ENCODE data around the gene CALN1. TPM values are rescaled to one million over a fixed set of nuclear protein-coding genes. Genes with fewer than 3 reads are reported as not detected.

The CALN1 gene
- polyA plus RNA-seq, 3 donors = 0.34 to 0.83 (median 0.46) TPM

DNA sequence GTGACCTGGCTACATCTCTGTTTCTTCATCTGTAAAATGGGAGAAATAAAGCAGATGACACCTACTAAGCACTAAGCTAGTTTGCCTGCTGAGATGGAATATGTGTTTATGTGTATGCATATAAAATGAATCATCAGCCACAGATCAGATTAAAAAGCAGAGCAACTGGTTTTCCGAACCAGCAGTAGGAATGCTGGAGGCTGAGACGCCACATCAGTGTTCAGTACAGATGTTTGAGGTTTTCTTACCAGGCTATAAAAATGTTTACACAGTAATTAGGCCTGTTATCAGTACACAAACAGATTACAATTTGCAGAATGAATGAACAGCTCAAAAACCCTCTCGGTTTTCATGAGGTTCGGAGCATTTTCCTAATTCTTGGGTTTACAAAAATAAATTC, 85.8 kb downstream of the CALN1 start:
- no peak for DNase-seq

DNA sequence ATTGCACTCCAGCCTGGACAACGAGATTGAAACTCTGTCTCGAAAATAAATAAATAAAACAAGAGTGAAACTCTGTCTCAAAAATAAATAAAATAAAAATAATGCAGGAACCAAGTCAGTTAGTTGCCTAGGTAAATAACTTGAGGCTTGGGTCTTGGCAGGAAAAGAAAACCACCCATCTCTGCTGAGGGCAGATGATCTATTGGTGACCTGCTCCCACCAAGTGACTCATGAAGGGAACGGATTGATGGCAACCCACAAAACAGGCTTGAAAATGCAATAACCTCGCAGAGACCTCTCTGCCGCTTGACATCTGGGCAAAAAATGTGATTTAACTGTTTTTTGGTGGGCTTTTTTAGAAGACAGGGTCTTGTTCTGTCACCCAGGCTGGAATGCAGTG, 86.6 kb downstream of the CALN1 start:
- no peak for DNase-seq

DNA sequence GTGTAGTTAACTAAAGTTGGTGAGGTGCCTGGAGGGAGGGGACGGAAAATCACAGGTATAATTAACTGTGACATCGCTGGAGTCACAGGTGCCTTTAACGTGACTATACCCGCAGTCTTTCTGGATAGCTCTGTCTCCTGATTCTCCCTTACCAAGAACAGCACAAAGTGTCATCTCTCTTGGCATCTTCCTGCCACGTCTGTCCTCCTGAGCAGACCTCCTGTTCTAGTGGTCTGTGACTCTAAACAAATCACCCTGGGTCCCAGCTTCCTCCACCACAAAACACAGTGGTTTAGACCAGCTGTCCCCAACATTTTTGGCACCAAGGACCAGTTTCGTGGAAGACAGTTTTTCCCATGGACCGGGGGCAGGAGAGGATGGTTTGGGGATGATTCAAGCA, 90.5 kb downstream of the CALN1 start:
- no peak for DNase-seq

DNA sequence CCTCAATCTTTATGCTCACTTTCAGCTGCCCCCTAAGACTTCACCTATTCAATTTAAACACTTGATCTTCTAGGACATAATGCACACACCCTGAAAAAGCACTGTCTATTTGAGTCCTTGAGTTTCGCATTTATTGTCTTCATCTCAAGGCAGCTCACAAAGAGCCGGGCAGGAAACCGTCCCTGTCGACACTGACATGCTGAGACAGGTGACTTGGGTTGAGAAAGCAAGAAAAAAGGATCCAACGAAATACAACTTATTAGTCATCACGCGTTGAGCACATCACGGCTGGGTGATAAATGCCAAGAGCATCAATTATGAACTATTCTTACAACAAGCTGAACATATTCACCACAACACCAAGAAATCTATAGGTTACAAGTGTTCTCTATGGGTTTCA, 91.1 kb downstream of the CALN1 start:
- no peak for DNase-seq

DNA sequence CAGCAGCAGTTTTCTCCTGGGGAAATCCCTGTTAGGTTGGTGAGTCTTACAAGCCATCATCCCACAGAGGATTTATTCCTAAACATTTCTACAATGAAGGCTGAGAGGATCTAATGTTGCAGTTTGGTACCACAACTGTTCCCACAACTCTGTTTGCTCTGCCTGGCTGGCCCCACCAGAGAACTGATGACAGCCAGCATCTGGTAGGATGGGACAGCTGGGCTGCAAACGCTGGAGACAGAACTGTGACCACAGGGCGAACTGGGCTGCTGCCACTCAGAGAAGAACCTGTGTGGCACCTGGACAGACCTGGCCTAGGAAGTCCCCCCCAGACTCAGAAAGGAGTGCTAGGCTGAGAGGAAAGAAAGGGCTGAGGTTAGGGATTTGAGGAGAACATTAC, 94.8 kb downstream of the CALN1 start:
- DNase-seq = no peak

DNA sequence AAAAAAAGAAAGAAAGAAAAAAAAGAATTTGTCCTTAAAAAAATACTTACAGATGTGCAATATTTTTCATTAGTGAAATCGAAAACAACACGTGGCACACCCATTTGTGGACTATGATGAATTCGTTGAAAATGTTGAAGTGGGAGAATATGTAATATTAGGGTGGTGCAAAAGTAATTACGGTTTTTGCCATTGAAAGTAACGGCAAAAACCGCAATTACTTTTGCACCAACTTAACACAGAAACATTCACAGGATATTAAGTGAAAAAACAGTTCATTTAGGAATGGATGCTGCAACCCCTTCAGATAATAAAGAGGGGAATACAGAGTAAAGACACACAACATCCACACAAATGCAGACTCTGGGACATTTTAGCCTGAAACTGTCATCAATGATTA, 96.0 kb downstream of the CALN1 start:
- DNase-seq = no peak

DNA sequence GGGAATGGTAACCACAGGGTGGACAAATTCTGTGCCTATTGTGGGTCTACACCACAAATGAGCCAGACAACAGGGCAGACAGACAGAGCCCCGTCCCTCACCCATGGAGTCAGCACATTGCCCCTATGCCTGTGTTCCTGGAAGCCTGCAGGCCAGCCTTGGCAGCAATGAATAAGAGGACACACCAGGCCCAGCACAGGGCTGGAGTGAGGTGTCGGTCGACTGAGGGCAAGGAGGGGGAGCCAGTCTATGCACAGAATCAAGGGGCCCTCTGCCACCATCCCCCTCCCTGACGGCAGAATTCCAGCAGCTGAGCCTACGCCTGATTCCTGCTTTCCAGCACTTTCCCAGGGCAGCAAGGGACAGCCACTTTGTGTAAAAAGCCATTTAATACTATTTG, 98.2 kb downstream of the CALN1 start:
- DNase-seq = no peak

DNA sequence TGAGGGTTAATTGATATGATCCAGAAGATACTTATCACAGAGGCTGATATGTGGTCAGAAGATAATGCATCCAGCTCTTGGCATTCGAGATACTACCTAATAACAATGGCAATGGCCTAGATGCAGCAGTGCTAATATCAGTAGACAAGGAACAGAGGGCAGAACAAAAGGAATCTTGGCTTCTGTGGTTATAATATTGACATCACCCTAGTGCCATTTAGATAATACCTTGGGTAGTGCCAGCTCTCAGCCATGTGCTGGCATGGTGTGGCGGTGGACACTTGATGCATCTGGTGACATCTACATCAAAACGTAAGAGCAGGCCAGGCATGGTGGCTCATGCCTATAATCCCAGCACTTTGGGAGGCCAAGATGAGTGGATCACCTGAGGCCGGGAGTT, 101.8 kb downstream of the CALN1 start:
- no peak for DNase-seq

DNA sequence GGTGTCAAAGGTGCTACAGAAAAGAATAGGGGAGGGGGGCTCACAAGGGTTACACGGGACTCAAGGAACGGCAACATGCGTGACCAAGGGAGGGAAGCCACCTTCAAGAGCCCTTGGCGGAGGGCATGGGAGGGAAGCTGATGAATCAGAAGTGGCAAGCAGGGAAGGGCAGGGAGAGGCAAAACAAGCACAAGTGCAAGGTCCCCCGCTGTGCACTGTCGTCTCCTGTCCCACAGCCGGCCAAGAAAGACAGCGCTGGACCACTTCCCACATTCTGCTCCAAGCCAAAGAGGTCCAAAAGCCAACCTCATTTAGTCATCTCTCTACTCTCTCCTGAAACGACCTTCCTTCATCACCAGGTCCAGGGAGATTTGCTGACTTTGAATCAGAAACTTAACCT, 102.7 kb downstream of the CALN1 start:
- DNase-seq = no peak

DNA sequence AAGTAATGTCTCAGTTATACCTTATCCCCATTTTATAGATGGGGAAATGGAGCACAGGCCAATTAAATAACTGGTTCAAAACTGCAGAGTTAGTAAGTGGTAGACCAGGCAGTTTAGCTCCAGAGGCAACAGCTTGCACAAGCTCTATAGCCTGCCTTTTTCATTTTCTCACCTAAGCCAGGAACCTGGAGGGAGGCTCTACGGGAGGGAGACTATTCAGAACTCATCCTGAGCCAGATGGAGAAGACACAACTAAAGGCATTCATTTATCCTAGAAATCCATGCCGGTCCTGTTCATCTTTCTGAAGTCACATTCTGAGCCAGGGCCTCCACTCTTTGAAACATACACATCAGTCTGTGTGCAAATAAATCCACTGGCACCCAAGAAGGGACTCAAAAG, 103.2 kb downstream of the CALN1 start:
- DNase-seq = no peak

DNA sequence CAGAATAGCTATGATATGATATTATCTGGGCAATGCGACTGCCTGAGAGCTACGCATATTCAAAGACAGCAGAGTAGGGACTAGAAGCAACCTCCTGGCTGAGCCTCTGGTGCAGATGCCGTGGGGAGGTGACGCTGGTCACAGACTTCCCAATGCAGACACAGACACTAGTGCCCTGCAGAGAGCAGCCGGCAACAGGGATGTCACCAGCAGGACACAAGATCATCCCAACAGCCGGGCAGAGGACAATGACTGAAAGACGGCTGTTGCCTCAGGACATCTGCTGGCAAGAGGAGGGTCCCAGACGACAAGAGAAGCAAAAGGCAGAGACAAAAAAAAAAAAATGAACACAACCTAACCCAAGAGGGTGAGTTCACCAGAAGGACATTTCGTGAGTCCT, 104.6 kb downstream of the CALN1 start:
- DNase-seq = no peak

DNA sequence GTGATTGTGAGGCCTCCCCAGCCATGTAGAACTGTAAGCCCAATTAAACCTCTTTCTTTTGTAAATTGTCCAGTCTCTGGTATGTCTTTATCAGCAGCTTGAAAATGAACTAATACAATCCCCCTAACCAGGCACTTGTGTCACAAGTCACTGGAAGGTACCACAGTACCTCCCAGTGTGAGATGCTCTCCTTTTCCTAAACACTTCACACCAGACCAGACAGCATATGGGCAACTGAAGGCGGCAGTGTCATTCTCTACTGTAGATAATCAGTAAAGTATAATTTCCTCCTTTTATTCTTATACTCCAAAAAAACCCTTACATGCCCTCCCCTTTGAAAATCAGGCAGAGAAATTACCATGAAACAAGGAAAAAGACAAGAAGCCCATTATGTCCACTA, 113.2 kb downstream of the CALN1 start:
- no peak for DNase-seq

DNA sequence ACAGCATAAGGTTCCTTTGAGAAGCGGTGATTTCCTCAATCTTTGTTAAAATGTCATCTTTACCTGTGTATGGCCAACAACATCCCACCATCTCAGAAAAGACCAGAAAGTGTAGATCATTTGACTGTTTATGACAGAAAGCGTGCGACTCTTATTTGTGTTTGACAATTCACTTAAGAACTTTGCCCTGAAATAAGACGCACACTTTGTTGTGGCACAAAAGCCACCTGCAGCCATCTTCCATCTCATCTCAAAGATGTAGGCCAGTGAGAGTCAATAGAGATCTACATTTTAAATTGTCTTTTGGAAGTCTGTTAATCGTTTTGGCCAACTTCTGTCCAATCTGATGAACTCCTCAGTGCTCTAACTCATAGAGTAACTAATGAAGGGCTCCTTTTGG, 114.0 kb downstream of the CALN1 start:
- DNase-seq = no peak

DNA sequence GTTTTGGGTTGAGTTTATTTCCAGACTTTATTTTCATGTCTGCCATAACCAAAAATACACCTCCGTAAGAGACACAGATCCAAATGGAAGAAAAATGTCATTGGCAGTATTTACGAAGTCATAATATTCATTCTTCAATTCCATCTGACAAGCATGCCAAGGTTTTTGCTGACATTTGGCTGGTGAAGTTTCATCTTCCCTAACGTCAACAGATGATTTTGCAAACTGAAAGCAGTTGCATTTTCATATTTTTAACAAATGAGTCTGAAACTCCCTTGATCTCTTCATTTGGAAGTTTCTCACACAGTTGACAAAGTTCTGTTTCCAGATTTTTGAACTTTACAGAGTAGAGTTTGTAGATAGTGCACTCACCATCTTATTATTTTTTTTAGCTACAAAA, 114.5 kb downstream of the CALN1 start:
- DNase-seq = no peak

DNA sequence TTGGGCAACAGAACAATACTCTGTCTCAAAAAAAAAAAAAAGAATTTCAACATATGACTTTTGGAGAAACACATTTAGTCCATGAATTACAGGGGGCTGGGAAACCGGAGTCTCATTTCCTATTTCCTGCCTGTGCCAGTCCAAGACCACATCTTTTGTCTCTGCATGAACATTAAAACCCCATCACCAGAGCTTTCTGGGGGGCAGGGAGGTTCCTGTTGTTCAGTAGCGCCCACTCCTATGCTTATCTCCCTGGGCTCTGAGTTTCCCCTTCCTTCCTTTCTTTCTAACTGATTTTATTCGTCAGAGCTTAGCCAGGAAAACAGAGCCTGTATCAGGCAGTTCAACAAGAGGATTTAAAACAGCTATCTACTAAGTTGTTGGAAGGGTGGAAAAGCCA, 119.3 kb downstream of the CALN1 start:
- no peak for DNase-seq

DNA sequence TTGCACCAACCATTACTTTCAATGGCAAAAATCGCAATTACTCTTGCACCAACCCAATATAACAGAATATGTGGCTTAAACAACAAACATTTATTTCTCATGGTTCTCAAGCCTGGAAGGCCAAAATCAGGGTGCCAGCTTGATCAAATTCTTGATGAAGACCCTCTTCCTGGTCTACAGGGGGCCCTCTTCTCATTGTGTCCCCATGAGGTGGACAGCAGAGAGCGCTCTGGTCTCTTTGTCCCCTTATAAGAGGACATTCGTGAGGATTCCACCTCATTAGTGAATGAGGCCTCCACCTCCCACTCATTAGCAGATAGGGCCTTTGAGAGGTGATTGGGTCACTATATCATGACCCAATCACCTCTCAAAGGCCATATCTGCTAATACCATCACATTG, 120.0 kb downstream of the CALN1 start:
- DNase-seq = no peak

DNA sequence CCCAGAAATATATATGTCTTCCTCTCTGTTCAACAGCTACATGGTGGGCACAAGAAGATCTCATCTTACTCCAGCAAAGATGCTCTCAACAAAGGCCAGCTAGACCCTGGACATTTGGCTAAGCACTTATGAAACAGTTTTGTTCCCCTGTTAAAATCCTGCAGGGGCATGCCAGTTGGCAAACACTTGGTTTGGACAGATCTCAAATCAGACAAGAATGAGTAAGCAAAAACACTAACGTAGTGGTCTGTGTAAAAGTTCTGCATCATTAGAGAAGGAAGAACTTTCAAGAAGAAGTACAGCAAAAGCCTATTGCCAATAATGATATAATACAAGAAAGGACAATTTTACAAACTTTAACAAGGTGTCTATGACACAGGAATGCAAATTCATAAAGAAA, 125.6 kb downstream of the CALN1 start:
- no peak for DNase-seq

DNA sequence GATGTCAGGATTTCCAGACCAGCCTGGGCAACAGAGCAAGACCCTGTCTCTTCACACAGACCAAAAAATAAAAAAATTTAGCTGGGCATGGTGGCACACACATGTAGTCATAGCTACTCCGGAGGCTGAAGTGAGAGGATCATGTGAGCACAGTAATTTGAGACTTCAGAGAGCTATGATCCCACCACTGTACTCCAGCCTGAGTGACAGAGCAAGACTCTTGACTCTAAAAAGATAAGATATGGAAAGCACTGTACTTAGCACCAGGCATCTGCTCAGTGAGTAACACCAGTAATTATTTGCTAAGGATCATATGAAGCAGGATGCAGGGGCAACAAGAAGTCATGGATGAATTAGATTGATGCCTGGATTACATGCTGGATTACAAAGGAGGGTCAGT, 128.8 kb downstream of the CALN1 start:
- DNase-seq = no peak

DNA sequence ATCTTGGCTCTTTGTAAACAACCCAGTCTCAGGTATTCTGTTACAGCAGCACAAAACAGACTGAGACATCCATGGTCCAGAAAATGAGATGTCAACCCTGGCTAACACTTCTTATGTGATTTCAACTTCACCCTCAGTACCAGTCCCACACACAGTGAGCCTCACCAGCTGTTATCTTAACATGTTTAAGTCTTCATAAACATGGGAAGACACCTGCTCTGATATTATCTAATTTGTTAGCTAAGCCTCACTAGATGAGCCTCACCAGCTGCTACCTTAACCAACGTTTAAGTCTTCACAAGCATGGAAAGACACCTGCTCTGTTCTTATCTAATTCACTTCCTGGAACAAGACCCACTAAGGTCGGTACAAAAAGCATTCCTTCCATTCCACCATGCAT, 130.8 kb downstream of the CALN1 start:
- no peak for DNase-seq

DNA sequence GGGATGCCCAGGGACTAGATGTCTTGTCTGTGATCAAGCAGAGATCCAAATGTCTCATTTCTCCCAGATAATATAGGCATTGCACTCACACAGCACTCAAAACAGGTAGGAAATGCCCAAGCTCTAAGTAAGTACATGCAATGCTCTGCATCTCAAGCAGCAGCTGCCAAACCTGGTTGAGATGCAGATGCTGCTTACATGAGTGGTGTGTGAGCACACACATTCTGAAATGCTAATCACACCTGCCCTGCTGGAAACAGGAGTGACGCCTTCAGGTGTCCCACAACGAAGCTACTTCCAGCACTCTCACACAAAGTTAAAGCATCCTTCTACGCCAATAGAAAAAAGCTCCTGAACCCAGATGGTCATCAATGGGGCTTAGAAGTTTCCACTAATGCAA, 132.9 kb downstream of the CALN1 start:
- no peak for DNase-seq

DNA sequence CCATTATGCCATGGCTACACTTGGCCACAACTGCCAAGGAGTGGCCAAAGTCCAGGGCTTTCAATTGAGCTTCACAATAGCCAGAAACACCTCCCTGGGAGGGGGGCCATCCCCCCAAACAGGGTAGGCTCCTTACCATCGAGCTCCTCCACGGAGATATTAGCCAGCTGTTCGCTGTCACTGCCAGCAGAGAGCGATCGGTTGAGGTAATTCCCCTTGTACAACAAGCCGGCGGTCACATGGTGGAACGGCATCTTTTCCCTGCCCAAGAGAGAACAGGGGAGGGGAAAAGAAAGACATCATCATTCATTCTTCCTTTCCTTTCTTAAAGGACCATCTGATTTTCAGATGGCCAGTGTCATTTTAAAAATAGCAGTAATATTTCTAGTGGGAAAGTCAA, 133.6 kb downstream of the CALN1 start:
- DNase-seq = no peak

DNA sequence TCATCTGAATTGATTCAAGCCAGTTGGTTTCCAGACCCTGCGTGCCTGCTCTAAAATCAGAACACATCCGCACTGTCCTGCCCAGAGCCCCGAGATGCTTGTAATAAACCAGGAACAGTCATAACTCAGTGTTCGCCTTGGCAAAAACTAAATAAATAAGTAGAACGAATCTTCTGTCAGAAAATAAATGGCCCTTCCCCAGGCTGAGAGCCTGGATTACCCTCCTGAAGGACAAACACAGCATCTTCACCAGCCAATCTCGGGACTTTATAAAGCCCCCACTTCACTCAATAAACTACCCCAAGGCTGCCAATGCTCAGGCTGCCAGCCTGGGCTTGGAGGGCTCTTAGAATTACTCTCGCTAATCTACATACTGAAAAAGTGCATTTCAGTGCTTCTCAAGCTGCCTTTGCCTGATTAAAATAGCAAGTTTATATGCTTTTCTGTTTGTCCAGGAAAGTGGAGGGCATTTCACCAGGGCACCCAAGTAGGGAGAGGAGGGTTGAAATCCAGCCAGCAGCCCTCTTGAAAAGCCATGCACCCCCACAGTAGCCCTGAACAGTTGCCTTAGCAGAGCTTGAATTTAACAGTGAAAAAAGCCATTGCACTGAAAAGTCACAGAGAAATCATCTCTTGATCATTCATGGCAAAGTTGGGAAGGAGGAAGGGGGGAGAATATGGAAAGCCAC, 136.6 kb downstream of the CALN1 start:
- DNase-seq = no peak

DNA sequence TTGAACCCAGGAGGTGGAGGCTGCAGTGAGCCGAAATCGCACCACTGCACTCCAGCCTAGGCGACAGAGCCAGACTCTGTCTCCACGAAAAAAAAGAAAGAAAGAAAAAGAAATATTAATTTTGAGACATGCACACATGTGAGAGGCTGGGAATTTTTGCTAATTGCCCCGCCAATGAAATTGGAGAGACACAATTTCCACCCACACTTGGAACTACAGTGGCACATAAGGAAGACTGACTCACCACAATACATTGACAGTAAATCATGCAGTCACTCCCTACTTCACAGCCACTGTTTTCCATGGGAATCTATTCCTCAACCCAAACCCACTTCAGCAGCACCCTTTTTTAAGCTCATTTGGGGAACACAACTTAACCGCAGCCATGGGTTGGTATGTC, 139.7 kb downstream of the CALN1 start:
- DNase-seq = no peak

DNA sequence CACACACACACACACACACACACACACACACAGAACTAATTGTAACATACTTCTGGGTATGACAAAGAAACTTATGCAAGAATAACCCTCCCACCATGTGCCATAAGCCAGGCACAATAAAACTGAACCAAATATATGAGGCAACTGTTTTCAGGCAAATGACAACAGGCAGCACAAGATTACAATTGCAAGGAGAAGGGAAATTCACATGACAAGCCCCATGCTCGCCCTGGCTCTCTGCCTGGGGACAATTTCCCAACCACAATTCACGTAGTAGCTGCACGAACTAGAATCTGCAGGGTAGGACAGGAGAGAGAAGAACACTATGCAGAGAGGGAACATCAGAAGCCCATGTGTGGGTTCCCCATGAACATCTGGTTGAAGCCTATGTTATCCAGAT, 143.3 kb downstream of the CALN1 start:
- no peak for DNase-seq

DNA sequence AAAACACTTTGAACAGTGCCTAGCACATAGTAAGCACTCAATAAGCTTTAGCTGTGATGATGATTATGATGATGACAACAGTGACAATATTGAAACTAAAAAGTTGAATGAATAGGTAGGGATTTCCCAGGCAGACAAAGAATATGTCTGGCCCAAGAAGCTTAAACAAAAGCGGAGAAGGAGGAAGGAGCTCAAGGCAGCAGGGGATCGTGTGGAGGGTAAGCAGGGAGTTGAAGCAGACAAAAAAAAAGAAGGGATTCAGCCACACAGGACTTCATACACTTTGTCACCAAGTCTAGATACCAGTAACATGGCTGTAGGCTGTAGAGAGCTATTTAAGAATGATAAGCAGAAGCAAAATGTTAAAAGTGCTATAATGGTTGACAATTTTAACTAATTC, 144.0 kb downstream of the CALN1 start:
- DNase-seq = no peak

Measured in renal pelvis (tissue), 4 donors.